B cell (primary cell): ENCODE data around the gene SPAG7. TPM values are rescaled to one million over a fixed set of nuclear protein-coding genes. Genes with fewer than 3 reads are reported as not detected.

Experiments used
- ATAC-seq: fragments of 200-7000 bp; cut with Tn5 transposase; one replicate; pipeline ENCODE4 v1.10.0; 2021; ENCODE audit warnings: low read depth, mild to moderate bottlenecking, moderate number of reproducible peaks, moderate library complexity
- CTCF ChIA-PET: fragments of 350-600 bp; sonication (Branson Sonifier 250); formaldehyde crosslinking; loops from one replicate; lab custom pipeline; 2021; ENCODE audit warnings: antibody characterized with exemption, inconsistent platforms; lab: Charles Lee
- POLR2A ChIA-PET: fragments of 350-600 bp; sonication (Branson Sonifier 250); formaldehyde crosslinking; loops from one replicate; lab custom pipeline; 2021; ENCODE audit warnings: antibody characterized with exemption; lab: Charles Lee
- DNase-seq: peaks from one replicate; pipeline ENCODE4 v3.0.0; 2013
- H2AFZ ChIP-seq: 2 replicates; pipeline ENCODE4 v1.6.1; 2012; ENCODE audit warnings: mild to moderate bottlenecking, low read depth, low read length; ENCODE audit not compliant: insufficient read depth, poor library complexity, severe bottlenecking
- H3K27ac ChIP-seq, 2 donors: 1 replicate in 1 of 2; 2 replicates in 1 of 2; pipeline ENCODE4 v1.5.1; 2012 to 2013; ENCODE audit warnings: low read length in 2 of 2, mild to moderate bottlenecking in 2 of 2, moderate library complexity in 1 of 2
- H3K27me3 ChIP-seq, 4 experiments: fragments of 200-600 bp in 1 of 4; sonication (generic) in 1 of 4; replicated peaks in 1 of 4; 1 replicate in 2 of 4; 2 replicates in 2 of 4; pipeline versions ENCODE4 v1.6.1 to v1.7.0; 2013 to 2016; ENCODE audit warnings: low read length in 3 of 4, mild to moderate bottlenecking in 2 of 4, mixed read lengths in 1 of 4, moderate library complexity in 1 of 4; ENCODE audit not compliant: insufficient read depth in 4 of 4, control insufficient read depth in 3 of 4; ENCODE audit errors: control extremely low read depth in 1 of 4
- H3K36me3 ChIP-seq, 2 experiments: replicated peaks in 1 of 2; 1 replicate in 1 of 2; 2 replicates in 1 of 2; pipeline versions ENCODE4 v1.6.1 to v1.7.1; 2013; ENCODE audit warnings: low read length in 1 of 2; ENCODE audit not compliant: insufficient read depth in 2 of 2, control insufficient read depth in 1 of 2; ENCODE audit errors: control extremely low read depth in 1 of 2, extremely low read depth in 1 of 2
- H3K4me1 ChIP-seq, 2 donors: fragments of 200-600 bp in 1 of 2; sonication (generic) in 1 of 2; 1 replicate in 1 of 2; 2 replicates in 1 of 2; pipeline versions ENCODE4 v1.5.1 to v1.6.1; 2013 to 2017; ENCODE audit warnings: low read length in 2 of 2; ENCODE audit not compliant: control insufficient read depth in 2 of 2, insufficient read depth in 2 of 2
- H3K4me2 ChIP-seq: replicated peaks from 2 replicates; pipeline ENCODE3; 2012; ENCODE audit warnings: mild to moderate bottlenecking, low read depth, low read length; ENCODE audit not compliant: poor library complexity, severe bottlenecking
- H3K4me3 ChIP-seq, 5 experiments: fragments of 200-600 bp in 1 of 5; sonication (generic) in 1 of 5; 1 replicate in 3 of 5; 2 replicates in 2 of 5; pipeline versions ENCODE4 v1.5.1 to v1.7.0; 2011 to 2016; ENCODE audit warnings: low read length in 4 of 5, mild to moderate bottlenecking in 4 of 5, low read depth in 2 of 5, control low read depth in 1 of 5, moderate library complexity in 1 of 5; ENCODE audit not compliant: insufficient read depth in 1 of 5; ENCODE audit errors: control extremely low read depth in 1 of 5, extremely low read depth in 1 of 5
- H3K79me2 ChIP-seq: fragments of 200-600 bp; sonication (generic); one replicate; pipeline ENCODE4 v1.6.0; 2016; ENCODE audit warnings: low read length; ENCODE audit not compliant: control insufficient read depth, insufficient read depth
- H3K9ac ChIP-seq: fragments of 200-600 bp; sonication (generic); 2 replicates; pipeline ENCODE4 v1.6.1; 2017; ENCODE audit warnings: mild to moderate bottlenecking, low read length, moderate library complexity
- H3K9me3 ChIP-seq, 3 donors: one replicate each; pipeline versions ENCODE4 v1.6.1 to v1.7.1; 2013; ENCODE audit warnings: low read length in 2 of 3; ENCODE audit not compliant: control insufficient read depth in 2 of 3, insufficient read depth in 1 of 3; ENCODE audit errors: control extremely low read depth in 1 of 3
- H4K20me1 ChIP-seq: 2 replicates; pipeline ENCODE4 v1.6.0; 2012; ENCODE audit warnings: mild to moderate bottlenecking, low read length; ENCODE audit not compliant: insufficient read depth, control insufficient read depth, poor library complexity, severe bottlenecking
- H3K27ac Mint-ChIP-seq: one replicate; pipeline ENCODE4 v1.8.0; 2021; ENCODE audit warnings: mixed read lengths
- H3K27me3 Mint-ChIP-seq: one replicate; pipeline ENCODE4 v1.8.0; 2021; ENCODE audit warnings: mixed read lengths
- H3K4me1 Mint-ChIP-seq: one replicate; pipeline ENCODE4 v1.8.0; 2021; ENCODE audit warnings: mixed read lengths
- H3K4me3 Mint-ChIP-seq: one replicate; pipeline ENCODE4 v1.8.0; 2021; ENCODE audit warnings: mixed read lengths
- H3K9me3 Mint-ChIP-seq: one replicate; pipeline ENCODE4 v1.8.0; 2022; ENCODE audit warnings: mixed read lengths; ENCODE audit not compliant: insufficient read depth
- CTCF ChIP-seq: fragments of 200-600 bp; IDR thresholded peaks from one replicate; pipeline ENCODE4 v1.8.0; 2022; ENCODE audit warnings: antibody characterized with exemption, mild to moderate bottlenecking
- EZH2 ChIP-seq: IDR thresholded peaks from 2 replicates; pipeline ENCODE4 v1.6.1; 2012; ENCODE audit warnings: borderline replicate concordance, low read depth, mild to moderate bottlenecking, moderate library complexity, low read length; ENCODE audit not compliant: insufficient read depth, poor library complexity, severe bottlenecking
- WGBS: methylation state at CpG from one replicate; pipeline ENCODE4 v1.1.5; 2013; ENCODE audit warnings: missing lambda C conversion rate; ENCODE audit not compliant: insufficient coverage; 5-methylcytosine and 5-hydroxymethylcytosine counted together
- intact Hi-C: fragments of 100-400 bp; cut with micrococcal nuclease; formaldehyde crosslinking; loops from one replicate; pipeline ENCODE4 v1.10.0; 2022
- polyA plus RNA-seq: library from polyadenylated mRNA; depleted of rRNA; stranded (reverse); fragments of >200 nt; gene quantifications from 2 replicates; pipeline ENCODE4 v1.2.3, GENCODE V29; 2012
- total RNA-seq, 2 donors: library from RNA; stranded (reverse); fragments of 120-200 nt in 1 of 2; gene quantifications; 1 replicate in 1 of 2; 2 replicates in 1 of 2; pipeline versions ENCODE4 v1.2.3 to v1.2.4, GENCODE V29; 2013 to 2022

Gene SPAG7
- total and polyA plus RNA-seq, 2 donors (not counting 1 experiment from before 2014, with no cell fraction given), result 43.4 to 52.5 TPM

GRCh38 chr17:4947411-4948165, 20.0 kb downstream of the SPAG7 start:
- H3K4me1 Mint-ChIP-seq, result peaks cover 58% of the 10 kb centered on the region
- peak overlapping the region; percentile 93 to 94 for H3K27ac ChIP-seq
- no peaks in the 10 kb centered on the region for H3K27me3 Mint-ChIP-seq
- H3K27me3 ChIP-seq, result no peaks in the 10 kb centered on the region
- no peaks in the 10 kb centered on the region for H3K9me3 ChIP-seq
- no peak for TF ChIP-seq EZH2
- no peak for TF ChIP-seq CTCF
- ChIA-PET POLR2A (interaction anchor here (0.6 to 4.9 kb wide), 11 partner anchors 8 to 980 kb away, joined by 3 to 81 read pairs (median 4); partner anchors contain the start of genes INCA1, KIF1C, RNF167 and SLC25A11), CTCF (interaction anchor here (1.3 to 3.0 kb wide), 5 partner anchors 11 to 50 kb away, joined by 3 to 16 read pairs (median 4); partner anchors contain the start of genes CHRNE, INCA1, KIF1C and SPAG7)
- H2AFZ ChIP-seq, result peak overlapping the region; percentile 97
- peak overlapping the region; percentile 98 for H3K4me2 ChIP-seq
- peak overlapping the region; percentile 97 for H3K9ac ChIP-seq
- H3K36me3 ChIP-seq, result peaks cover 0 to 38% of the 10 kb centered on the region in 2 experiments
- WGBS, result 0% methylated on average over 44 of the region's 56 CpGs
- H3K27ac Mint-ChIP-seq, result peak overlapping the region; percentile 99
- intact Hi-C loops, result loop anchor here (1.0 to 10.0 kb wide), 8 partner anchors 7 to 985 kb away; partner anchors contain the start of genes ARRB2, ATP2A3, INCA1 and KIF1C
- peaks cover 43% of the 10 kb centered on the region for H4K20me1 ChIP-seq
- H3K9me3 Mint-ChIP-seq, result no peaks in the 10 kb centered on the region
- H3K4me3 Mint-ChIP-seq, result peak overlapping the region; percentile 98
- ATAC-seq (peak; percentile 8), DNase-seq (peak; percentile 73)
- H3K4me1 ChIP-seq, result peaks cover 50 to 58% of the 10 kb centered on the region in 2 donors
- H3K79me2 ChIP-seq, result peaks cover 56% of the 10 kb centered on the region
- peak overlapping the region; percentile 70 to 99 (median 99) for H3K4me3 ChIP-seq
